SK-N-SH treated with all-trans-retinoic acid at 6 μM for 48 hours (cell line): Measurements from ENCODE around the gene PYGL.

Source experiments
- BACH2 ChIP-seq: fragments of 250-450 bp; sonication (Bioruptor Pico); IDR thresholded peaks from 2 replicates; pipeline ENCODE4 v1.9.0; 2021; ENCODE audit warnings: mild to moderate bottlenecking, borderline replicate concordance
- PPARA ChIP-seq: fragments of 250-450 bp; sonication (Bioruptor Pico); IDR thresholded peaks from 2 replicates; pipeline ENCODE4 v1.5.0; 2020; ENCODE audit warnings: mild to moderate bottlenecking, borderline replicate concordance
- ZC3H10 ChIP-seq: fragments of 250-450 bp; sonication (Bioruptor Pico); IDR thresholded peaks from 2 replicates; pipeline ENCODE4 v1.5.1; 2021; ENCODE audit warnings: mild to moderate bottlenecking, moderate library complexity
- ZFP3 ChIP-seq: fragments of 250-450 bp; sonication (Bioruptor Pico); IDR thresholded peaks from 2 replicates; pipeline ENCODE4 v1.5.0; 2020; ENCODE audit warnings: mild to moderate bottlenecking, moderate library complexity
- TF ChIP-seq, protein P1 (sequence below): fragments of 250-450 bp; sonication (Bioruptor Pico); IDR thresholded peaks from 2 replicates; pipeline ENCODE4 v1.8.0; 2020; ENCODE audit warnings: mild to moderate bottlenecking, moderate library complexity, borderline replicate concordance
- TF ChIP-seq, protein P2 (sequence below): fragments of 250-450 bp; sonication (Bioruptor Pico); IDR thresholded peaks from 2 replicates; pipeline ENCODE4 v1.8.0; 2021; ENCODE audit warnings: low read depth, mild to moderate bottlenecking, moderate library complexity, borderline replicate concordance

DNA sequence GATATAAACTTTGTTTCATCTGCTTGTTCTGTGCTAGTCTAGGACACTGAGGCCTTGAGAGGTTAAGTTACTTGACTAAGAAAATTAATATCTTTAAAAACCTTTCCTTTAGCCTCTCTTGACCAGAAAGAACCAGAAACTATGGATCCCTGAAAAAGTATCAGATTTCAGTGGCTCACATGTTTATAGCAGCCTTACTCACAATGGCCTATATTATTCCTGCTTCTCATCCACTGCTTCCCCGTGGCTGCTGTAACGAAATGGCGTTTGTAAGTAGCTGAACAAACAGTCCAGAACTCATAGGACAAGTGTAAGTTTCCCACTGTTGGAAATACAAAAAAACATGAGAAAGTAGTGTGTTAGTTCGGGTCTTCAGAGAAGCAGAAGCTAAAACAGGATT, 3.2 kb upstream of the PYGL start:
- TF ChIP-seq BACH2 (no peak), ZFP3 (CRISPR knock-in tag) (no peak), PPARA (CRISPR knock-in tag) (no peak), ZC3H10 (CRISPR knock-in tag) (no peak)
- TF ChIP-seq, protein P1, sequence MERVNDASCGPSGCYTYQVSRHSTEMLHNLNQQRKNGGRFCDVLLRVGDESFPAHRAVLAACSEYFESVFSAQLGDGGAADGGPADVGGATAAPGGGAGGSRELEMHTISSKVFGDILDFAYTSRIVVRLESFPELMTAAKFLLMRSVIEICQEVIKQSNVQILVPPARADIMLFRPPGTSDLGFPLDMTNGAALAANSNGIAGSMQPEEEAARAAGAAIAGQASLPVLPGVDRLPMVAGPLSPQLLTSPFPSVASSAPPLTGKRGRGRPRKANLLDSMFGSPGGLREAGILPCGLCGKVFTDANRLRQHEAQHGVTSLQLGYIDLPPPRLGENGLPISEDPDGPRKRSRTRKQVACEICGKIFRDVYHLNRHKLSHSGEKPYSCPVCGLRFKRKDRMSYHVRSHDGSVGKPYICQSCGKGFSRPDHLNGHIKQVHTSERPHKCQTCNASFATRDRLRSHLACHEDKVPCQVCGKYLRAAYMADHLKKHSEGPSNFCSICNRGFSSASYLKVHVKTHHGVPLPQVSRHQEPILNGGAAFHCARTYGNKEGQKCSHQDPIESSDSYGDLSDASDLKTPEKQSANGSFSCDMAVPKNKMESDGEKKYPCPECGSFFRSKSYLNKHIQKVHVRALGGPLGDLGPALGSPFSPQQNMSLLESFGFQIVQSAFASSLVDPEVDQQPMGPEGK (CRISPR knock-in tag), result no peak
- TF ChIP-seq, protein P2, sequence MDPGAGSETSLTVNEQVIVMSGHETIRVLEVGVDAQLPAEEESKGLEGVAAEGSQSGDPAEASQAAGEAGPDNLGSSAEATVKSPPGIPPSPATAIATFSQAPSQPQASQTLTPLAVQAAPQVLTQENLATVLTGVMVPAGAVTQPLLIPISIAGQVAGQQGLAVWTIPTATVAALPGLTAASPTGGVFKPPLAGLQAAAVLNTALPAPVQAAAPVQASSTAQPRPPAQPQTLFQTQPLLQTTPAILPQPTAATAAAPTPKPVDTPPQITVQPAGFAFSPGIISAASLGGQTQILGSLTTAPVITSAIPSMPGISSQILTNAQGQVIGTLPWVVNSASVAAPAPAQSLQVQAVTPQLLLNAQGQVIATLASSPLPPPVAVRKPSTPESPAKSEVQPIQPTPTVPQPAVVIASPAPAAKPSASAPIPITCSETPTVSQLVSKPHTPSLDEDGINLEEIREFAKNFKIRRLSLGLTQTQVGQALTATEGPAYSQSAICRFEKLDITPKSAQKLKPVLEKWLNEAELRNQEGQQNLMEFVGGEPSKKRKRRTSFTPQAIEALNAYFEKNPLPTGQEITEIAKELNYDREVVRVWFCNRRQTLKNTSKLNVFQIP (CRISPR knock-in tag), result no peak
